H1 (cell line): ENCODE data around the gene DIP2C. TPM values are rescaled to one million over a fixed set of nuclear protein-coding genes. Genes with fewer than 3 reads are reported as not detected.

Experiments
- CTCF ChIA-PET: fragments of 300-600 bp; sonication (Branson Sonifier 250); formaldehyde crosslinking; loops from one replicate; lab custom pipeline; 2021; ENCODE audit not compliant: partially characterized antibody; lab: Charles Lee
- POLR2A ChIA-PET: fragments of 300-600 bp; sonication (Branson Sonifier 250); formaldehyde crosslinking; loops from one replicate; lab custom pipeline; 2021; ENCODE audit warnings: inconsistent platforms; ENCODE audit not compliant: partially characterized antibody; lab: Charles Lee
- DNase-seq, 2 experiments: peaks; one replicate each; pipeline versions ENCODE4 v3.0.0 to v3.0.0-alpha.2; 2010 to 2022; ENCODE audit warnings: low spot score in 2 of 2, low read depth in 1 of 2, mixed read lengths in 1 of 2
- FAIRE-seq: peaks from 2 replicates; lab custom pipeline; 2011; peaks lifted over from hg19 to GRCh38; lab: Jason Lieb, UNC
- H2AFZ ChIP-seq: 2 replicates; pipeline ENCODE4 v1.8.1; 2012; ENCODE audit warnings: low read length, inconsistent platforms
- H2AK5ac ChIP-seq: 2 replicates; pipeline ENCODE4 v1.6.1; 2013; ENCODE audit warnings: low read depth, low read length
- H2BK120ac ChIP-seq: replicated peaks from 2 replicates; pipeline ENCODE3; 2013; ENCODE audit warnings: low read depth, low read length, inconsistent platforms
- H2BK12ac ChIP-seq: 2 replicates; pipeline ENCODE4 v1.6.1; 2013; ENCODE audit warnings: low read depth, low read length
- H2BK15ac ChIP-seq: 2 replicates; pipeline ENCODE4 v1.6.1; 2013; ENCODE audit warnings: low read length
- H2BK20ac ChIP-seq: 2 replicates; pipeline ENCODE4 v1.6.1; 2013; ENCODE audit warnings: low read length
- H2BK5ac ChIP-seq: 2 replicates; pipeline ENCODE4 v1.6.1; 2013; ENCODE audit warnings: low read depth, low read length
- H3K14ac ChIP-seq: 2 replicates; pipeline ENCODE4 v1.6.1; 2013; ENCODE audit warnings: inconsistent platforms; ENCODE audit not compliant: insufficient read length
- H3K18ac ChIP-seq: 2 replicates; pipeline ENCODE4 v1.6.1; 2013; ENCODE audit warnings: low read length; ENCODE audit errors: extremely low read depth
- H3K23ac ChIP-seq: 2 replicates; pipeline ENCODE4 v1.6.1; 2013; ENCODE audit warnings: inconsistent platforms; ENCODE audit not compliant: insufficient read length
- H3K23me2 ChIP-seq: 2 replicates; pipeline ENCODE4 v1.6.1; 2013; ENCODE audit warnings: low read depth, low read length
- H3K27ac ChIP-seq: 2 replicates; pipeline ENCODE4 v1.6.1; 2011; ENCODE audit warnings: low read depth, low read length, inconsistent platforms
- H3K27me3 ChIP-seq, 4 experiments: replicated peaks in 1 of 4; 1 replicate in 1 of 4; 2 replicates in 3 of 4; pipeline versions ENCODE4 v1.6.1 to v1.8.1; 2011 to 2013; ENCODE audit warnings: low read length in 3 of 4, mild to moderate bottlenecking in 3 of 4, inconsistent platforms in 2 of 4, mixed read lengths in 2 of 4, moderate library complexity in 1 of 4; ENCODE audit not compliant: control insufficient read depth in 3 of 4, insufficient read depth in 3 of 4; ENCODE audit errors: extremely low read depth in 1 of 4
- H3K36me3 ChIP-seq, 4 experiments: 2 replicates each; pipeline versions ENCODE4 v1.6.1 to v1.8.1; 2011 to 2013; ENCODE audit warnings: mild to moderate bottlenecking in 4 of 4, low read length in 3 of 4, moderate library complexity in 2 of 4, control low read depth in 1 of 4, inconsistent platforms in 1 of 4; ENCODE audit not compliant: insufficient read depth in 4 of 4, control insufficient read depth in 2 of 4
- H3K4ac ChIP-seq: replicated peaks from 2 replicates; pipeline ENCODE3; 2013; ENCODE audit warnings: low read length, low read depth, mixed read lengths, inconsistent platforms; ENCODE audit not compliant: insufficient read length
- H3K4me1 ChIP-seq, 4 experiments: replicated peaks in 1 of 4; 1 replicate in 1 of 4; 2 replicates in 3 of 4; pipeline versions ENCODE4 v1.6.1 to v1.8.1; 2011 to 2013; ENCODE audit warnings: low read length in 3 of 4, inconsistent platforms in 2 of 4, mixed read lengths in 1 of 4; ENCODE audit not compliant: insufficient read depth in 4 of 4, control insufficient read depth in 3 of 4
- H3K4me2 ChIP-seq, 2 experiments: 2 replicates each; pipeline versions ENCODE4 v1.6.1 to v1.8.1; 2011 to 2013; ENCODE audit warnings: low read depth in 2 of 2, low read length in 2 of 2, control low read depth in 1 of 2, inconsistent platforms in 1 of 2, mild to moderate bottlenecking in 1 of 2; ENCODE audit not compliant: insufficient read depth in 1 of 2
- H3K4me3 ChIP-seq, 4 experiments: fragments of 200-600, 300-600 bp in 1 of 4; sonication (generic), shearing (Covaris generic), sonication (Bioruptor Twin) in 1 of 4; 2 replicates each; pipeline versions ENCODE4 v1.5.1 to v1.8.1; 2011 to 2016; ENCODE audit warnings: low read length in 4 of 4, low read depth in 3 of 4, control low read depth in 2 of 4, inconsistent platforms in 2 of 4, mild to moderate bottlenecking in 2 of 4, mixed read lengths in 1 of 4, moderate library complexity in 1 of 4; ENCODE audit not compliant: insufficient read depth in 2 of 4; ENCODE audit errors: extremely low read depth in 1 of 4
- H3K56ac ChIP-seq: replicated peaks from 2 replicates; pipeline ENCODE3; 2013; ENCODE audit warnings: low read depth, mild to moderate bottlenecking, mixed read lengths, low read length, inconsistent platforms; ENCODE audit not compliant: insufficient read length
- H3K79me1 ChIP-seq: 2 replicates; pipeline ENCODE4 v1.6.1; 2013; ENCODE audit warnings: low read depth, low read length, control low read depth
- H3K79me2 ChIP-seq, 2 experiments: 2 replicates each; pipeline versions ENCODE4 v1.6.1 to v1.8.1; 2012 to 2013; ENCODE audit warnings: low read length in 2 of 2, mild to moderate bottlenecking in 2 of 2, inconsistent platforms in 1 of 2; ENCODE audit not compliant: insufficient read depth in 2 of 2, control insufficient read depth in 1 of 2
- H3K9ac ChIP-seq, 4 experiments: replicated peaks in 1 of 4; 1 replicate in 1 of 4; 2 replicates in 3 of 4; pipeline versions ENCODE4 v1.6.1 to v1.8.1; 2011 to 2013; ENCODE audit warnings: low read depth in 3 of 4, low read length in 3 of 4, control low read depth in 2 of 4, mild to moderate bottlenecking in 2 of 4, moderate library complexity in 2 of 4, inconsistent platforms in 1 of 4; ENCODE audit errors: extremely low read depth in 1 of 4
- H3K9me3 ChIP-seq, 2 experiments: 2 replicates each; pipeline versions ENCODE4 v1.6.1 to v1.8.1; 2012 to 2013; ENCODE audit warnings: mild to moderate bottlenecking in 2 of 2, moderate library complexity in 2 of 2, control low read depth in 1 of 2, inconsistent platforms in 1 of 2, low read depth in 1 of 2, low read length in 1 of 2, mixed read lengths in 1 of 2; ENCODE audit not compliant: insufficient read depth in 2 of 2
- H4K20me1 ChIP-seq, 2 experiments: replicated peaks in 1 of 2; 2 replicates each; pipeline versions ENCODE3 to v1.8.1; 2011 to 2013; ENCODE audit warnings: inconsistent platforms in 2 of 2, low read length in 2 of 2, mild to moderate bottlenecking in 1 of 2; ENCODE audit not compliant: insufficient read depth in 2 of 2, control insufficient read depth in 1 of 2
- H4K5ac ChIP-seq: 2 replicates; pipeline ENCODE4 v1.6.1; 2013; ENCODE audit warnings: low read length, low read depth, mixed read lengths, inconsistent platforms; ENCODE audit not compliant: insufficient read length
- H4K8ac ChIP-seq: 2 replicates; pipeline ENCODE4 v1.8.0; 2013; ENCODE audit warnings: mild to moderate bottlenecking, moderate library complexity, low read length, inconsistent platforms; ENCODE audit not compliant: insufficient read depth; ENCODE audit errors: extremely low read depth
- H4K91ac ChIP-seq: replicated peaks from 2 replicates; pipeline ENCODE3; 2013; ENCODE audit warnings: low read length, mixed read lengths, inconsistent platforms; ENCODE audit not compliant: insufficient read length
- RNF2 ChIP-seq: fragments of 200-900, 300-1000 bp; sonication (generic); IDR thresholded peaks from 2 replicates; pipeline ENCODE4 v1.7.1; 2016; ENCODE audit warnings: borderline replicate concordance, low read depth, mild to moderate bottlenecking, antibody characterized with exemption, low read length; ENCODE audit not compliant: poor library complexity, severe bottlenecking; ENCODE audit errors: missing control alignments
- TCF12 ChIP-seq: IDR thresholded peaks from 2 replicates; pipeline ENCODE4 v1.6.1; 2011; ENCODE audit warnings: low read depth, mild to moderate bottlenecking, low read length
- YY1 ChIP-seq: IDR thresholded peaks from 2 replicates; pipeline ENCODE4 v1.6.1; 2011; ENCODE audit warnings: low read depth, mild to moderate bottlenecking, low read length
- WGBS, 2 experiments: shearing (Covaris generic) in 1 of 2; methylation state at CpG; one replicate each; pipeline versions ENCODE4 v1.1.6 to v1.1.7; 2013 to 2015; ENCODE audit warnings: low lambda C conversion rate in 2 of 2, mixed read lengths in 2 of 2, inconsistent platforms in 1 of 2, low coverage in 1 of 2, missing lambda C conversion rate in 1 of 2; ENCODE audit not compliant: insufficient replicate concordance in 2 of 2, insufficient coverage in 1 of 2, insufficient read length in 1 of 2; ENCODE audit errors: extremely low coverage in 1 of 2, missing lambda C conversion rate in 1 of 2; 5-methylcytosine and 5-hydroxymethylcytosine counted together
- polyA plus RNA-seq, 7 experiments: library from polyadenylated mRNA; depleted of rRNA in 3 of 7; stranded (reverse) in 5 of 7; unstranded in 2 of 7; fragments of >200 nt in 5 of 7; fragments of 200-250 nt in 2 of 7; gene quantifications; 1 replicate in 5 of 7; 2 replicates in 1 of 7; 4 replicates in 1 of 7; pipeline versions ENCODE4 v1.2.1 to v1.2.3, GENCODE V29; 2011 to 2013; ENCODE audit warnings: missing spikeins in 2 of 7, mixed read lengths in 2 of 7
- total RNA-seq: library from RNA; stranded (reverse); fragmentation: NEBNext Ultra II Directional; extraction: Animal tissue kit (Norgen Biotek cat#: 25700); gene quantifications from 2 replicates; pipeline ENCODE4 v1.2.1, GENCODE V29; 2021

Gene DIP2C
- total and polyA plus RNA-seq, 2 of the 8 experiments (the other 6 are each of a cell fraction or from before 2014, with no cell fraction given): 3.8 to 9.3 TPM

GRCh38 chr10:373526-374309 is 315.8 kb downstream of the DIP2C start:
- Histone ChIP-seq H2BK120ac (no peak overlapping the region), H2BK20ac (no peak overlapping the region), H3K23me2 (no peaks in the 10 kb centered on the region; the same call in 1 of the 2 replicates), H3K36me3 (no peaks in the 10 kb centered on the region; a peak in 1 of 8 replicates), H4K8ac (no peak overlapping the region), H3K4me2 (no peak overlapping the region; a peak in 1 of 4 replicates), H3K4me1 (peaks cover 0 to 5% (median 1%) of the 10 kb centered on the region in 4 experiments; a peak in 3 of 7 replicates), H3K4me3 (no peak overlapping the region), H3K9me3 (peaks cover 0 to 6% of the 10 kb centered on the region in 2 experiments; a peak in 1 of 4 replicates), H3K14ac (no peak overlapping the region), H3K27me3 (no peaks in the 10 kb centered on the region), H2BK15ac (no peak overlapping the region), H2AK5ac (no peak overlapping the region), H2BK5ac (no peak overlapping the region), H3K4ac (no peak overlapping the region), H2AFZ (no peak overlapping the region), H4K91ac (no peak overlapping the region), H3K23ac (no peak overlapping the region), H2BK12ac (no peak overlapping the region), H3K56ac (no peak overlapping the region), H3K9ac (no peak overlapping the region), H4K5ac (no peak overlapping the region), H3K79me1 (no peaks in the 10 kb centered on the region), H3K27ac (no peak overlapping the region), H3K18ac (no peak overlapping the region), H4K20me1 (peaks cover 0 to 4% of the 10 kb centered on the region in 2 experiments), H3K79me2 (peaks cover 0 to 4% of the 10 kb centered on the region in 2 experiments; a peak in 1 of 4 replicates)
- DNase-seq (no peak), FAIRE-seq (no peak)
- 0 out of 2 replicates have a peak, but pooled peaks have one; percentile 38 for TF ChIP-seq TCF12
- no peak for TF ChIP-seq RNF2
- TF ChIP-seq YY1: no peak
- WGBS, 2 experiments: 85% methylated on average over 8 of the region's 8 CpGs; no CpG with 5 or more reads in 1 of the 2 experiments
- ChIA-PET POLR2A (no interaction called here), CTCF (no interaction called here)
